ENCODE results near the gene TNS2. TPM values are rescaled to one million over a fixed set of nuclear protein-coding genes. Genes with fewer than 3 reads are reported as not detected.

Gene TNS2
- total and polyA plus RNA-seq, 2 experiments from 2014 or later, result 1.8 to 6.9 TPM

DNA sequence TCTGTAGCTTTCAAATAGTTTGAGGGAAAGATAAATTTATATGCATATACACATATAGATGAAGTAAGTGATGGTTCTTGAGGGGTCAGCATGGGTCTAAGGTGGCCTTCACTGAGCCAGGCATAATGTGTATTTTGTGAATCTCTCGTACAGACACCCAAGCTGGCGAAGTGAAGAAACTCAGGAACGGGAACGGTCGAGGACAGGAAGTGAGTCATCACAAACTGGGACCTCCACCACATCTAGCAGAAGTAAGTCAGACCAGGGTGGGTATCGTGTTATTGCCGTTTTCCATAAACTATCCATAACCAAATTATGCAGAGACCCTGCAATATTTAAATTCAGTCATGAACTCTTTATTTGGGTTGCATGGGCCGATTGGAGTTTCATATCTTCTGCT lies 15.4 kb upstream of the TNS2 start:
- H2AFZ ChIP-seq, result no peak overlapping the region
- H3K27me3 ChIP-seq (ENCODE audit: insufficient read depth), result no peaks in the 10 kb centered on the region
- H3K36me3 ChIP-seq (ENCODE audit: insufficient read depth), result peaks cover 91% of the 10 kb centered on the region
- ATAC-seq, result no peak
- peaks cover 25% of the 10 kb centered on the region for H3K79me2 ChIP-seq (replicated peaks; ENCODE audit: insufficient read depth)
- no peaks in the 10 kb centered on the region for H3K9me2 ChIP-seq (ENCODE audit: insufficient read depth)
- peaks cover 79% of the 10 kb centered on the region for H4K20me1 ChIP-seq (replicated peaks; ENCODE audit: insufficient read depth)
- H3K4me2 ChIP-seq, result no peak overlapping the region
- no peak overlapping the region for H3K4me3 Mint-ChIP-seq
- H3K27me3 Mint-ChIP-seq (ENCODE audit: insufficient read depth, low read depth, poor library complexity), result peaks cover 8% of the 10 kb centered on the region
- peak overlapping the region; percentile 47; the same call in 1 of the 2 replicates for H3K27ac ChIP-seq (ENCODE audit: low read depth)
- DNase-seq (ENCODE audit: low spot score), result no peak
- H3K4me3 ChIP-seq, result no peak overlapping the region
- peaks cover 94% of the 10 kb centered on the region for H3K36me3 Mint-ChIP-seq (ENCODE audit: low read depth)
- H3K9me3 Mint-ChIP-seq, result no peaks in the 10 kb centered on the region
- H3K4me1 ChIP-seq (ENCODE audit: insufficient read depth), result 0 out of 2 replicates have a peak, but pooled peaks cover 7% of the 10 kb centered on the region
- H3F3A ChIP-seq (replicated peaks; ENCODE audit: low read depth), result peaks cover 58% of the 10 kb centered on the region
- no peak for TF ChIP-seq ZNF331 (CRISPR knock-in tag; IDR thresholded peaks at IDR 0.05; ENCODE audit: low read depth)
- no peak overlapping the region for H3K27ac Mint-ChIP-seq
- peaks cover 6% of the 10 kb centered on the region for H3K4me1 Mint-ChIP-seq

DNA sequence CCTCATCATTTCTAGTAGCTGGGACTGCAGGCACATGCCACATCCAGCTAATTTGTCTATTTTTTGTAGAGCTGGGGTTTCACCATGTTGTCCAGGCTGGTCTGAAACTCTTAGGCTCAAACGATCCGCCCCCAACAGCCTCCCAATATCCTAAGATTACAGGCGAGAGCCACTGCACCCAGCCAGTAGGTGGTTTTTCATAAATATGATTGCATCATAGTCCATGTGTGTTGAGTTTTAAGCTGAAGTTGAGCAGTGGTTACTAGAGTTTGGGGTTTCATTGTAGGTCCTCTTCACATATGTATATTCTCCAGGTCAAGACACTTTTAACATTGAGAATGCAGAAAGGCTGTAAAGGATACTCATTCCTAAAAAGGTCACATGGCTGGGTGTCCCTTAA lies 13.1 kb upstream of the TNS2 start:
- Histone ChIP-seq H3K79me2 (replicated peaks; ENCODE audit: insufficient read depth) (peaks cover 12% of the 10 kb centered on the region), H3K36me3 (ENCODE audit: insufficient read depth) (peaks cover 83% of the 10 kb centered on the region), H3K9me2 (ENCODE audit: insufficient read depth) (no peaks in the 10 kb centered on the region), H3K4me3 (no peak overlapping the region), H4K20me1 (replicated peaks; ENCODE audit: insufficient read depth) (peaks cover 68% of the 10 kb centered on the region), H3K4me2 (no peak overlapping the region), H3K4me1 (ENCODE audit: insufficient read depth) (peaks cover 9% of the 10 kb centered on the region; the same call in 1 of the 2 replicates), H3F3A (replicated peaks; ENCODE audit: low read depth) (peaks cover 58% of the 10 kb centered on the region), H3K27ac (ENCODE audit: low read depth) (peak overlapping the region; percentile 63), H3K27me3 (ENCODE audit: insufficient read depth) (no peaks in the 10 kb centered on the region), H2AFZ (no peak overlapping the region)
- H3K9me3 Mint-ChIP-seq, result no peaks in the 10 kb centered on the region
- 0 out of 2 replicates have a peak overlapping the region, but pooled peaks have one; percentile 36 for H3K27ac Mint-ChIP-seq
- ATAC-seq, result no peak
- DNase-seq (ENCODE audit: low spot score), result no peak
- no peak overlapping the region for H3K4me3 Mint-ChIP-seq
- peaks cover 94% of the 10 kb centered on the region for H3K36me3 Mint-ChIP-seq (ENCODE audit: low read depth)
- peaks cover 13% of the 10 kb centered on the region for H3K4me1 Mint-ChIP-seq
- peaks cover 7% of the 10 kb centered on the region for H3K27me3 Mint-ChIP-seq (ENCODE audit: insufficient read depth, low read depth, poor library complexity)
- no peak for TF ChIP-seq CREB1 (CRISPR knock-in tag; IDR thresholded peaks at IDR 0.05; ENCODE audit: low read depth)
- no peak for TF ChIP-seq STAT1 (IDR thresholded peaks at IDR 0.05; ENCODE audit: unreplicated experiment)
- TF ChIP-seq ZNF331 (CRISPR knock-in tag; IDR thresholded peaks at IDR 0.05; ENCODE audit: low read depth), result no peak
- no peak for TF ChIP-seq JUNB (IDR thresholded peaks at IDR 0.05; ENCODE audit: unreplicated experiment)
- TF ChIP-seq POLR2AphosphoS5 (IDR thresholded peaks at IDR 0.05; ENCODE audit: low read depth), result no peak
- TF ChIP-seq, protein P1, sequence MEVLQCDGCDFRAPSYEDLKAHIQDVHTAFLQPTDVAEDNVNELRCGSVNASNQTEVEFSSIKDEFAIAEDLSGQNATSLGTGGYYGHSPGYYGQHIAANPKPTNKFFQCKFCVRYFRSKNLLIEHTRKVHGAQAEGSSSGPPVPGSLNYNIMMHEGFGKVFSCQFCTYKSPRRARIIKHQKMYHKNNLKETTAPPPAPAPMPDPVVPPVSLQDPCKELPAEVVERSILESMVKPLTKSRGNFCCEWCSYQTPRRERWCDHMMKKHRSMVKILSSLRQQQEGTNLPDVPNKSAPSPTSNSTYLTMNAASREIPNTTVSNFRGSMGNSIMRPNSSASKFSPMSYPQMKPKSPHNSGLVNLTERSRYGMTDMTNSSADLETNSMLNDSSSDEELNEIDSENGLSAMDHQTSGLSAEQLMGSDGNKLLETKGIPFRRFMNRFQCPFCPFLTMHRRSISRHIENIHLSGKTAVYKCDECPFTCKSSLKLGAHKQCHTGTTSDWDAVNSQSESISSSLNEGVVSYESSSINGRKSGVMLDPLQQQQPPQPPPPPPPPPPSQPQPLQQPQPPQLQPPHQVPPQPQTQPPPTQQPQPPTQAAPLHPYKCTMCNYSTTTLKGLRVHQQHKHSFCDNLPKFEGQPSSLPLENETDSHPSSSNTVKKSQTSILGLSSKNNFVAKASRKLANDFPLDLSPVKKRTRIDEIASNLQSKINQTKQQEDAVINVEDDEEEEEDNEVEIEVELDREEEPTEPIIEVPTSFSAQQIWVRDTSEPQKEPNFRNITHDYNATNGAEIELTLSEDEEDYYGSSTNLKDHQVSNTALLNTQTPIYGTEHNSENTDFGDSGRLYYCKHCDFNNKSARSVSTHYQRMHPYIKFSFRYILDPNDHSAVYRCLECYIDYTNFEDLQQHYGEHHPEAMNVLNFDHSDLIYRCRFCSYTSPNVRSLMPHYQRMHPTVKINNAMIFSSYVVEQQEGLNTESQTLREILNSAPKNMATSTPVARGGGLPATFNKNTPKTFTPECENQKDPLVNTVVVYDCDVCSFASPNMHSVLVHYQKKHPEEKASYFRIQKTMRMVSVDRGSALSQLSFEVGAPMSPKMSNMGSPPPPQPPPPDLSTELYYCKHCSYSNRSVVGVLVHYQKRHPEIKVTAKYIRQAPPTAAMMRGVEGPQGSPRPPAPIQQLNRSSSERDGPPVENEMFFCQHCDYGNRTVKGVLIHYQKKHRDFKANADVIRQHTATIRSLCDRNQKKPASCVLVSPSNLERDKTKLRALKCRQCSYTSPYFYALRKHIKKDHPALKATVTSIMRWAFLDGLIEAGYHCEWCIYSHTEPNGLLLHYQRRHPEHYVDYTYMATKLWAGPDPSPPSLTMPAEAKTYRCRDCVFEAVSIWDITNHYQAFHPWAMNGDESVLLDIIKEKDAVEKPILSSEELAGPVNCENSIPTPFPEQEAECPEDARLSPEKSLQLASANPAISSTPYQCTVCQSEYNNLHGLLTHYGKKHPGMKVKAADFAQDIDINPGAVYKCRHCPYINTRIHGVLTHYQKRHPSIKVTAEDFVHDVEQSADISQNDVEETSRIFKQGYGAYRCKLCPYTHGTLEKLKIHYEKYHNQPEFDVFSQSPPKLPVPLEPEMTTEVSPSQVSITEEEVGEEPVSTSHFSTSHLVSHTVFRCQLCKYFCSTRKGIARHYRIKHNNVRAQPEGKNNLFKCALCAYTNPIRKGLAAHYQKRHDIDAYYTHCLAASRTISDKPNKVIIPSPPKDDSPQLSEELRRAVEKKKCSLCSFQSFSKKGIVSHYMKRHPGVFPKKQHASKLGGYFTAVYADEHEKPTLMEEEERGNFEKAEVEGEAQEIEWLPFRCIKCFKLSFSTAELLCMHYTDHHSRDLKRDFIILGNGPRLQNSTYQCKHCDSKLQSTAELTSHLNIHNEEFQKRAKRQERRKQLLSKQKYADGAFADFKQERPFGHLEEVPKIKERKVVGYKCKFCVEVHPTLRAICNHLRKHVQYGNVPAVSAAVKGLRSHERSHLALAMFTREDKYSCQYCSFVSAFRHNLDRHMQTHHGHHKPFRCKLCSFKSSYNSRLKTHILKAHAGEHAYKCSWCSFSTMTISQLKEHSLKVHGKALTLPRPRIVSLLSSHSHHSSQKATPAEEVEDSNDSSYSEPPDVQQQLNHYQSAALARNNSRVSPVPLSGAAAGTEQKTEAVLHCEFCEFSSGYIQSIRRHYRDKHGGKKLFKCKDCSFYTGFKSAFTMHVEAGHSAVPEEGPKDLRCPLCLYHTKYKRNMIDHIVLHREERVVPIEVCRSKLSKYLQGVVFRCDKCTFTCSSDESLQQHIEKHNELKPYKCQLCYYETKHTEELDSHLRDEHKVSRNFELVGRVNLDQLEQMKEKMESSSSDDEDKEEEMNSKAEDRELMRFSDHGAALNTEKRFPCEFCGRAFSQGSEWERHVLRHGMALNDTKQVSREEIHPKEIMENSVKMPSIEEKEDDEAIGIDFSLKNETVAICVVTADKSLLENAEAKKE (CRISPR knock-in tag; IDR thresholded peaks at IDR 0.05), result no peak
- no peak for TF ChIP-seq REST (IDR thresholded peaks at IDR 0.05; ENCODE audit: unreplicated experiment)
- TF ChIP-seq, protein P2, sequence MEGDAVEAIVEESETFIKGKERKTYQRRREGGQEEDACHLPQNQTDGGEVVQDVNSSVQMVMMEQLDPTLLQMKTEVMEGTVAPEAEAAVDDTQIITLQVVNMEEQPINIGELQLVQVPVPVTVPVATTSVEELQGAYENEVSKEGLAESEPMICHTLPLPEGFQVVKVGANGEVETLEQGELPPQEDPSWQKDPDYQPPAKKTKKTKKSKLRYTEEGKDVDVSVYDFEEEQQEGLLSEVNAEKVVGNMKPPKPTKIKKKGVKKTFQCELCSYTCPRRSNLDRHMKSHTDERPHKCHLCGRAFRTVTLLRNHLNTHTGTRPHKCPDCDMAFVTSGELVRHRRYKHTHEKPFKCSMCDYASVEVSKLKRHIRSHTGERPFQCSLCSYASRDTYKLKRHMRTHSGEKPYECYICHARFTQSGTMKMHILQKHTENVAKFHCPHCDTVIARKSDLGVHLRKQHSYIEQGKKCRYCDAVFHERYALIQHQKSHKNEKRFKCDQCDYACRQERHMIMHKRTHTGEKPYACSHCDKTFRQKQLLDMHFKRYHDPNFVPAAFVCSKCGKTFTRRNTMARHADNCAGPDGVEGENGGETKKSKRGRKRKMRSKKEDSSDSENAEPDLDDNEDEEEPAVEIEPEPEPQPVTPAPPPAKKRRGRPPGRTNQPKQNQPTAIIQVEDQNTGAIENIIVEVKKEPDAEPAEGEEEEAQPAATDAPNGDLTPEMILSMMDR (conservative IDR thresholded peaks at IDR 0.05; ENCODE audit: low read depth in 2 of 2), result no peak
- no peak for TF ChIP-seq NANOG (IDR thresholded peaks at IDR 0.05; ENCODE audit: borderline replicate concordance)
- TF ChIP-seq EZH2phosphoT487 (IDR thresholded peaks at IDR 0.05; ENCODE audit: unreplicated experiment), result no peak
- TF ChIP-seq ZNF114 (CRISPR knock-in tag; IDR thresholded peaks at IDR 0.05), result no peak

Data from GM23338 (cell line).